IMR-90 (cell line): ENCODE measurements around the gene CABP2. TPM values are rescaled to one million over a fixed set of nuclear protein-coding genes. Genes with fewer than 3 reads are reported as not detected.
"Not testable (repeated sequence)": the region's sequence is repeated elsewhere in the genome, so short reads cannot be mapped to it uniquely, and the experiment has no call there.

Source experiments
- ATAC-seq: fragments of 200-7000 bp; cut with Tn5 transposase; 2 replicates; pipeline ENCODE4 v1.9.1; 2020; ENCODE audit warnings: low read depth, mild to moderate bottlenecking, moderate library complexity
- BruUV-seq: library from RNA; stranded (reverse); fragments of 400-500 nt; replicated peaks from 2 replicates; lab custom pipeline; 2021; lab: Mats Ljungman, UMichigan
- CTCF ChIA-PET: fragments of 300-600 bp; formaldehyde crosslinking; extraction: SDS; loops from one replicate; lab custom pipeline; 2021; ENCODE audit warnings: antibody characterized with exemption; lab: Yijun Ruan, JAX
- POLR2A ChIA-PET: fragments of 300-600 bp; sonication (Branson Sonifier 250); formaldehyde crosslinking; loops from one replicate; lab custom pipeline; 2022; ENCODE audit warnings: antibody characterized with exemption; ENCODE audit not compliant: unreplicated experiment; lab: Charles Lee
- DNase-seq: peaks from one replicate; pipeline ENCODE4 v3.0.0; 2013
- H2AFZ ChIP-seq: replicated peaks from 2 replicates; pipeline ENCODE3; 2013; ENCODE audit warnings: low read length, mild to moderate bottlenecking; ENCODE audit not compliant: poor library complexity
- H2AK5ac ChIP-seq: 2 replicates; pipeline ENCODE4 v1.6.1; 2013; ENCODE audit warnings: low read depth, low read length, inconsistent platforms
- H2AK9ac ChIP-seq: replicated peaks from 2 replicates; pipeline ENCODE3; 2013; ENCODE audit warnings: mild to moderate bottlenecking, low read depth, low read length, moderate library complexity; ENCODE audit not compliant: poor library complexity
- H2BK120ac ChIP-seq: 2 replicates; pipeline ENCODE4 v1.6.1; 2013; ENCODE audit warnings: low read depth, low read length, inconsistent platforms
- H2BK15ac ChIP-seq: 3 replicates; pipeline ENCODE4 v1.6.1; 2013; ENCODE audit warnings: low read depth, low read length, inconsistent platforms
- H2BK20ac ChIP-seq: 2 replicates; pipeline ENCODE4 v1.6.1; 2013; ENCODE audit warnings: low read depth, mild to moderate bottlenecking, inconsistent platforms, low read length, moderate library complexity
- H2BK5ac ChIP-seq: 2 replicates; pipeline ENCODE4 v1.6.1; 2013; ENCODE audit warnings: mild to moderate bottlenecking, low read depth, low read length, inconsistent platforms; ENCODE audit not compliant: poor library complexity, severe bottlenecking
- H3K14ac ChIP-seq: replicated peaks from 2 replicates; pipeline ENCODE4 v1.6.1; 2013; ENCODE audit warnings: low read depth, low read length, inconsistent platforms
- H3K18ac ChIP-seq: 2 replicates; pipeline ENCODE4 v1.6.1; 2013; ENCODE audit warnings: low read depth, low read length, control low read depth
- H3K23ac ChIP-seq: 2 replicates; pipeline ENCODE4 v1.6.1; 2013; ENCODE audit warnings: low read depth, low read length, inconsistent platforms
- H3K27ac ChIP-seq: 2 replicates; pipeline ENCODE4 v1.5.1; 2013; ENCODE audit warnings: mild to moderate bottlenecking, control low read depth, low read length; ENCODE audit not compliant: insufficient read depth
- H3K27me3 ChIP-seq: 2 replicates; pipeline ENCODE4 v1.6.1; 2013; ENCODE audit warnings: low read length; ENCODE audit not compliant: control insufficient read depth, insufficient read depth
- H3K36me3 ChIP-seq: 2 replicates; pipeline ENCODE4 v1.6.1; 2013; ENCODE audit warnings: low read length, mixed read lengths; ENCODE audit not compliant: control insufficient read depth, insufficient read depth
- H3K4ac ChIP-seq: 2 replicates; pipeline ENCODE4 v1.6.1; 2013; ENCODE audit warnings: low read depth, low read length, inconsistent platforms
- H3K4me1 ChIP-seq: 2 replicates; pipeline ENCODE4 v1.6.1; 2013; ENCODE audit warnings: low read length, mixed read lengths; ENCODE audit not compliant: control insufficient read depth, insufficient read depth
- H3K4me2 ChIP-seq: 2 replicates; pipeline ENCODE4 v1.6.1; 2013; ENCODE audit warnings: low read depth, mild to moderate bottlenecking, control low read depth, low read length, moderate library complexity
- H3K4me3 ChIP-seq: 2 replicates; pipeline ENCODE4 v1.5.1; 2013; ENCODE audit warnings: low read depth, mild to moderate bottlenecking, control low read depth, low read length, moderate library complexity; ENCODE audit not compliant: insufficient read depth
- H3K56ac ChIP-seq: 2 replicates; pipeline ENCODE4 v1.6.1; 2013; ENCODE audit warnings: low read length, inconsistent platforms; ENCODE audit not compliant: insufficient read depth; ENCODE audit errors: extremely low read depth
- H3K79me1 ChIP-seq, 2 experiments: 2 replicates each; pipeline ENCODE4 v1.6.1; 2013; ENCODE audit warnings: low read length in 2 of 2, inconsistent platforms in 1 of 2, low read depth in 1 of 2
- H3K9ac ChIP-seq: 2 replicates; pipeline ENCODE4 v1.6.1; 2013; ENCODE audit warnings: low read depth, low read length, control low read depth
- H3K9me1 ChIP-seq: 2 replicates; pipeline ENCODE4 v1.6.1; 2013; ENCODE audit warnings: low read length, inconsistent platforms; ENCODE audit not compliant: insufficient read depth
- H3K9me3 ChIP-seq: 2 replicates; pipeline ENCODE4 v1.6.1; 2013; ENCODE audit warnings: low read length; ENCODE audit not compliant: control insufficient read depth, insufficient read depth
- H4K20me1 ChIP-seq: 2 replicates; pipeline ENCODE4 v1.6.1; 2013; ENCODE audit warnings: low read length, inconsistent platforms; ENCODE audit not compliant: insufficient read depth
- H4K5ac ChIP-seq: 2 replicates; pipeline ENCODE4 v1.6.1; 2013; ENCODE audit warnings: mild to moderate bottlenecking, low read depth, low read length, control low read depth
- H4K8ac ChIP-seq, 2 experiments: 2 replicates each; pipeline ENCODE4 v1.6.1; 2013; ENCODE audit warnings: low read depth in 2 of 2, low read length in 2 of 2, control low read depth in 1 of 2, inconsistent platforms in 1 of 2
- H4K91ac ChIP-seq: 2 replicates; pipeline ENCODE4 v1.6.1; 2013; ENCODE audit warnings: low read depth, low read length, inconsistent platforms; ENCODE audit not compliant: insufficient read depth
- WGBS, 2 experiments: methylation state at CpG; one replicate each; pipeline versions ENCODE4 v1.1.5 to v1.1.7; 2013; ENCODE audit warnings: missing lambda C conversion rate in 2 of 2; ENCODE audit not compliant: insufficient read length in 1 of 2; ENCODE audit errors: extremely low coverage in 2 of 2; 5-methylcytosine and 5-hydroxymethylcytosine counted together
- dilution Hi-C: fragments of 300-500 bp; cut with HindIII; formaldehyde crosslinking; loops from one replicate; pipeline ENCODE4 v1.14.3; 2018; ENCODE audit warnings: low sequenced_read_pairs; ENCODE audit not compliant: unreplicated experiment
- in situ Hi-C: fragments of 300-500 bp; cut with MboI; formaldehyde crosslinking; loops from 3 replicates; pipeline ENCODE4 v1.14.3; 2019; ENCODE audit warnings: low sequenced_read_pairs, inconsistent platforms, mixed read lengths
- intact Hi-C: fragments of 100-400 bp; cut with micrococcal nuclease; formaldehyde crosslinking; loops from 2 replicates; pipeline ENCODE4 v1.10.0; 2022
- polyA plus RNA-seq, 3 experiments: library from polyadenylated mRNA; depleted of rRNA; stranded (reverse); fragments of >200 nt; gene quantifications; 2 replicates each; pipeline ENCODE4 v1.2.3, GENCODE V29; 2012; ENCODE audit warnings: low replicate concordance in 1 of 3
- total RNA-seq: library from RNA; depleted of rRNA; stranded (reverse); fragments of >200 nt; gene quantifications from 2 replicates; pipeline ENCODE4 v1.2.3, GENCODE V29; 2012

Gene CABP2
- total and polyA plus RNA-seq, 2 of the 4 experiments (the other 2 are of a cell fraction) = not detected

- H4K91ac ChIP-seq, H4K5ac ChIP-seq, H3K9me3 ChIP-seq, intact Hi-C loops, H3K79me1 ChIP-seq, ATAC-seq, H2BK15ac ChIP-seq, dilution Hi-C loops, BruUV-seq, H3K4ac ChIP-seq, DNase-seq, H4K8ac ChIP-seq, H3K9me1 ChIP-seq, H3K14ac ChIP-seq, H4K20me1 ChIP-seq, H3K23ac ChIP-seq, H2BK20ac ChIP-seq, H2AK5ac ChIP-seq, H2AK9ac ChIP-seq, H2AFZ ChIP-seq, H2BK120ac ChIP-seq, H3K9ac ChIP-seq, H2BK5ac ChIP-seq, POLR2A ChIA-PET, H3K27me3 ChIP-seq, H3K4me2 ChIP-seq, H3K27ac ChIP-seq, H3K36me3 ChIP-seq, H3K56ac ChIP-seq, H3K18ac ChIP-seq, in situ Hi-C loops, H3K4me1 ChIP-seq, H3K4me3 ChIP-seq: not testable (repeated sequence)
- CTCF ChIA-PET = interaction anchor here (0.6 kb wide), 1 partner anchor 95 kb away, joined by 4 read pairs; no protein-coding TSS in a partner anchor
- 89% methylated on average over 7 of the region's 10 CpGs; no CpG with 5 or more reads in 1 of the 2 experiments for WGBS, 2 experiments
Measured at GRCh38 chr11:67476692-67477091, 46.6 kb downstream of the CABP2 start.
